Esophagus mucosa (tissue), 1 donor: ENCODE measurements around the gene L3MBTL4. TPM values are rescaled to one million over a fixed set of nuclear protein-coding genes. Genes with fewer than 3 reads are reported as not detected.

Experiments used
- ATAC-seq: fragments of 200-7000 bp; cut with Tn5 transposase; one replicate; pipeline ENCODE4 v1.9.1; 2020
- total RNA-seq: library from RNA; stranded (reverse); gene quantifications from one replicate; pipeline ENCODE4 v1.2.4, GENCODE V29; 2023
- donor health status: DM: yes; HTN: yes; CAD: no.

Gene L3MBTL4
- total RNA-seq, 1 donor from 2014 or later, result 4.8 TPM

- ATAC-seq, result peak; percentile 25
Observed at GRCh38 chr18:5979971-5980457, 434.7 kb downstream of the L3MBTL4 start.

GRCh38 chr18:5979176-5979888 lies 435.4 kb downstream of the L3MBTL4 start:
- ATAC-seq, result peak; percentile 67

GRCh38 chr18:5977022-5977421 lies 437.7 kb downstream of the L3MBTL4 start:
- ATAC-seq, result no peak

- no peak for ATAC-seq
Observed at GRCh38 chr18:5975111-5976002, 439.4 kb downstream of the L3MBTL4 start.

DNA sequence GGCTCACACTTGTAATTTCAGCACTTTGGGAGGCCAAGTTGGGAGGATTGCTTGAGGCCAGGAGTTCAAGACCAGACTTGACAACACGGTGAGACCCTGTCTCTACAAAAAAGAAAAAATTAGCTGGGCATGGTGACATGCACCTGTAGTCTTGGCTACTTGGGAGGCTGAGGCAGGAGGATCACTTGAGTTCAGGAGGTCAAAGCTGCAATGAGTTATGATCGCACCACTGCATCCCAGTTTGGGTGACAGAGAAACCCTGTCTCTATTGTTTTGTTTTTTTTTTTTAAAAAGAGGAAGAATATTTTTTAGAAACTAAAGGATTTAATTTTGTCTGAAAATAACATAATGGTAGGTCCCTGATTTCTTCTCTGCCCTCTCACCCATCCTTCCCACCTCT lies 440.0 kb downstream of the L3MBTL4 start:
- ATAC-seq, result no peak

GRCh38 chr18:5973099-5973498 lies 441.6 kb downstream of the L3MBTL4 start:
- ATAC-seq, result no peak

DNA sequence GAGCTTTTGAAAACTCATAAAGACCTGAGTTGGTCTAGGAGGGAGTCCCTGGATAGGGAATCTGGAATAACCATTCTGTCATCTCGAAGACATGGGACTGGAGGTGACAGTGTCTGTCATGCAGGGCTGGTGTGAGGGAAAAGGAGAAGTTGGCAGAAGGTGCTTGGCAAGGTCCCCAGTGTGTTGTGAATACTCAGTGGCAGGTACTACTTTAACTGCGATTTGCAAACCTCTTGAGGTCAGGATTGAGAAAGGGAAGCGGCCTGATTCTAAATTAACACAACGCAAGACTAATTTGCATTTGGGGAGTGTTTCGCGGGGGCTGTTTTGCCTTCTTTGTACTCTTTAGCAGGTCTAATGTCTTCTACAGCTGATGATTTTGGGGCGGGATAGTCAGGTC lies 442.4 kb downstream of the L3MBTL4 start:
- ATAC-seq, result no peak

- no peak for ATAC-seq
Observed at GRCh38 chr18:5969989-5970403, 444.7 kb downstream of the L3MBTL4 start.

DNA sequence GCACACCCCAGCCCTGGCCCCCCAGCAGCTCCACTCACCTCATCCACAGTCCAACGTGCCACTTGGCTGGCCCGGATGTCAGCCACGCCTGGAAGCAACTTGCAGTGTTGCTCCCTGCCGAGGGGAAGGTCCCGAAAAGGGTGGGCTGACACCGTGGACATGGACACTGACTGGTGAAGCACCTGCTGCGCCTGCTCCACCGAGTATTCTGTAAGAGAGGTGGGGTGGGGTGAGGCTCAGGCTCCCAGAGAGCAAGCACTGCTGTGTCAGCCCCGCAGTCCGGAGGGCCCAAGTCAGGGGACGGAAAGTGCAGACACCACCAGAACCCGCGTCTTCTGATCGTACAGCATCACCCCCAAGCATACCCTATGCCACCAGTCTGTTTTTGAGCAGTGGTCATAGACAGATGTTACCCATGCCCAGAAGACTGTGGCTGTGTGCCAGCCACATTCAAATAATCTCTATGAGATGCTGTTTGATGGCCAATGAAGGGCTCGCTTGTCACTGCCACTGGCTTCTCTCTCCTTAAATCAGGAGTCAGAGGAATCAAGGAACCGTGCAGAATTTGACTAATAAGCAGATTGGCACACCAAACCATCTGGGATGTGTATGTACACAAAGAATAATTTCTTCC lies 445.2 kb downstream of the L3MBTL4 start:
- ATAC-seq, result no peak

DNA sequence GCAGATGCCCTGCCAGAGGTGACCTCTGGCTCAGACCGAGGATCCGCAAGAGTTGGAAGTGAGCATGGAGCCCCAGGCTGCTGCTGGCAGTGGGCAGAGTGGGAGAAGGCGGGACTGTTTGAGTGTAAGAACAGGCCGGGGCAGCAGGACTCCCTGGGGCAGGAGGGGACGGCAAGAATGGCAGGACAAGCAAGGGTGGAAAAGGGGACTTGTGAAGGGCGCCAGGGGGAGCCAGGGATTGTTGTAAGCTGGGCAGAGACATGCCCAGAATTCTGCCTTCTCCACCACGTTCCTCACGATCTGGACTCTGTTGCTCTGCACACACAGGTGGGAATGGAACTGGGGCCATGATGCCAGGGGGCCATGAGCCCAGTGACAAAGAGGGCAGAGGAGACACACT lies 447.0 kb downstream of the L3MBTL4 start:
- no peak for ATAC-seq

DNA sequence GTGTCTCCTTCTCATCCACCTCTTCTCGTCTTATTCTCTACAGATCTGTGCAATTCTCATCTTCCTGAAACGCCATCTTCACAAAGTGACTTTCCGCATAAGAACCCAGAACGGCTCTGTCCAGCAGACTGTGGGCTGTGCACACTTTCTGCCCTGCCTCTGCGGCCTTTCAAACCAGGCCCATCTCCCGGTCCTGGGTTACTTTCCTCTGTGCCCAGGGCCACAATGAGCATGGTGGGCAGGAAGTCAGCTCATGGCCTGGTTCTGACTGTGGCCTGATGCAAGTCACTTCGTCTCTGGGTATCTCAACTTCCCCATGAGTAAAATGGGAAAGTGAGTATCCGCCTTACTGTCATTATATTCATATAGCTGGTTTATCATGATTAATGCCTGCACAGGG lies 447.7 kb downstream of the L3MBTL4 start:
- ATAC-seq, result peak; percentile 57

DNA sequence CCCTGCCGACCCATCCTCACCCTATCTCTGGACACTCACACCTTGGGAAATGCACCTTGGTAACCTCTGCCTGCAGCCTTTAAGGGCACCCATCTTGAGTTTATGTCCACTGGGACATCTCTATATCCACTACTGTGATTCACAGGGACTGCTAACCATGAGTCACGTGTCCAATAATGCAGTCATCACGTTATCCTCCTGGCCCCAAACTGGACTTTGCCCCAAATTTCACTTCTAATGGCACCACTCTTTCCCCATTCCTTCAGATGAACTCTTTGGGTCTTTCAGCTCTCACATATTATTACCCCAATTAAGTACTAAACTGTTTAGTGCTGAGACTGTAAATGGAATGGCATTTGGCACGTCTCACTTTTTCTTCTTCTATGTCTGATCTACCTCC lies 448.2 kb downstream of the L3MBTL4 start:
- no peak for ATAC-seq

GRCh38 chr18:5964996-5965395 lies 449.7 kb downstream of the L3MBTL4 start:
- ATAC-seq, result no peak

GRCh38 chr18:5964596-5964995 lies 450.1 kb downstream of the L3MBTL4 start:
- ATAC-seq, result no peak

DNA sequence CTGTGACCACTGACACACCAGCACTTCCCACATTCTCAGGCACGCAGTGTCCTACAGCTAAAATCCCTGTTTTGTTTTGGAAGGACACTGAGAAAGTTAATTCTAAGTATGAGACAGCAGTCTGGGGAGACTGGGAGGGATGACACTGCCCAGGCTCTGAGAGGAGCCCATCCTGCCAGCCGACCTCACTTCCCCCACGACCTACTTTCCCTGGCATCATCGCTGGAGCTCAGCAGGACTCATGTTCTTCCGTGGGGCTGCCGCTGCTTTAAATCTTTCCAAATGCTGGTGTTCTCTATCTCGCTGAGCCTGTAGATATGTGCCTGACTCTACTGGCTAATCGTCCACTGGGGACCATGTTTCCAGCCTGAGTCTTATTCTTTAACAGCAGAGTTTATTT lies 450.6 kb downstream of the L3MBTL4 start:
- ATAC-seq, result no peak

GRCh38 chr18:5963267-5963666 lies 451.4 kb downstream of the L3MBTL4 start:
- no peak for ATAC-seq

- peak; percentile 53 for ATAC-seq
Observed at GRCh38 chr18:5962362-5962761, 452.3 kb downstream of the L3MBTL4 start.

GRCh38 chr18:5961828-5962150 lies 452.9 kb downstream of the L3MBTL4 start:
- no peak for ATAC-seq

- ATAC-seq, result no peak
Observed at GRCh38 chr18:5961097-5961827, 453.4 kb downstream of the L3MBTL4 start.

GRCh38 chr18:5958822-5959221 lies 455.9 kb downstream of the L3MBTL4 start:
- ATAC-seq, result no peak

- ATAC-seq, result no peak
Observed at GRCh38 chr18:5955861-5956260, 458.9 kb downstream of the L3MBTL4 start.

- no peak for ATAC-seq
Observed at GRCh38 chr18:5951515-5952091, 463.1 kb downstream of the L3MBTL4 start.
